Nucleus accumbens (tissue), 56 donors: ENCODE data around the gene NTRK1.
A peak's percentile ranks its signal among the peaks of the same experiment; 100 is the strongest.

ENCODE experiments used
- DNase-seq, 56 donors: peaks; one replicate each; lab custom pipeline; 2025; lab: John Stamatoyannopoulos, UW

Gene NTRK1

DNA sequence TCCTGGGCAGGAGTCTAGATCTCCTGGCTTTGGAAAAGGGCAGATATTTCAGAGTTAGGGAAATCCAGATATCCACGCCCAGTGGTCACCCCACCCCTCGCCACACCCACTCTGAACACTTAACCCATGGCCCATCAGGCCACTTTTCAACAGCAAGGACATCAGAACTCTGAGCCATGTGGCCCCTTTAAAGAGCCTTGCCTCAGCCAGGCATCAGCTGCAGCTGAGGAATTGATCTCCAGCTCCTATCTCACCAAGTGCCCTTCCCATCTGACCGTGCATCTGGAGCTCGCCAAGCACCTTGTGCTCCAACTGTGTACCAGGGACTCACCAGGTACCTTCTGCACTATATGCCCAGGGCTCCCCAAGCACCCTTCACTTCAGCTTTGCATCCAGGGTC, 23.8 kb upstream of the NTRK1 start:
- no peak for DNase-seq

DNA sequence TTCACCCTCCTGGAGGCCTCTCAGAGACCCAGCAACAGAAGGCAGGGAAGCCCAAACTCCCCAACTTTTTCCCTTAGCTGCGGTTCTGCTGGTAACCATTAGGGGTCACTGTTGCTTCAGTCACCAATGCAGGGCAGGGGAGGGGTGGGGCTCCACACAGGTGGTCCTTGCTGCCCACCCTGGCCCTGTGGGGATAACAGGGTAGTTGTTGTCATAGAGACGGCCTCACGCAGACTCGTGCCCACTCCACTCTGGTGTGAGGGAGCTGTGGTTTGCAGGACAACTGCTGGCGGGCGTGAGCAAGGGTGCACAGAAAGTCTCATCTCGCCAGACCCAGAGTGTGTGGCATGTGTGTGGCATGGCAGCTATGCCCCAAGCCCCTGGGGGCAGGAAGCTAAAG, 21.7 kb upstream of the NTRK1 start:
- DNase-seq, result peak in 6 of 56 donors; percentile 3 to 48 (median 10)

DNA sequence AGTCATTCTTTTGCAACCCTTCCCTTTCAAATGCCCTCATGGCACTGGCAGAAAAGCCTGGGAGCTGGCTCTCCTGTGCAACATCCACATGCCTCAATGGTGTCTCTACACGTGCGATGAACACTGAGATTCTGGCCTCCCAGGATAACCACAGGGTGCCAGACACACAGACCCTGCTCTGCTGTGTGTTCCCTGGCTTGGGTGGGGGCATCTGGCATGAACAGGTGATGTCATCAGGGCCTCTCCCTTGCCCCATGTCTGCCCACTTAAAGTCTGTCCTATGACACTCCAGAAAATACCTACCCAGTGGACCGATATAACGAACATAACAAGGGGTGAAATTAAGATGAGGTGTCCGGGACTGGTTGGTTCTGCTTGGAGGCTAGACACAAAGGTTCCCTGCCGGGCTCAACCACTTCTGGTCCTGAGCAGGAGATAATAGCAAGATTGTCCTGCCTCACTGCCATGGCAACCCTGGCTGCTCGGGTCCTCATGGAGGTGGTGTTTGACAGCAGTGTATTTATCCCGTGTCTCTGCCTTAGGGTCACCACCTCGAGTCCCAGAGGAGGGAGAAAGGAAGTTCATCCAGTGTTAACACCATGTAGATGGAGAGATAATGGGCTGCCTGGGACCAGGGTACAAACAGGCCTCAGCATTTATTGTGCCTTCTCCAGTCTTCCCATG, 21.1 kb upstream of the NTRK1 start:
- no peak for DNase-seq

DNA sequence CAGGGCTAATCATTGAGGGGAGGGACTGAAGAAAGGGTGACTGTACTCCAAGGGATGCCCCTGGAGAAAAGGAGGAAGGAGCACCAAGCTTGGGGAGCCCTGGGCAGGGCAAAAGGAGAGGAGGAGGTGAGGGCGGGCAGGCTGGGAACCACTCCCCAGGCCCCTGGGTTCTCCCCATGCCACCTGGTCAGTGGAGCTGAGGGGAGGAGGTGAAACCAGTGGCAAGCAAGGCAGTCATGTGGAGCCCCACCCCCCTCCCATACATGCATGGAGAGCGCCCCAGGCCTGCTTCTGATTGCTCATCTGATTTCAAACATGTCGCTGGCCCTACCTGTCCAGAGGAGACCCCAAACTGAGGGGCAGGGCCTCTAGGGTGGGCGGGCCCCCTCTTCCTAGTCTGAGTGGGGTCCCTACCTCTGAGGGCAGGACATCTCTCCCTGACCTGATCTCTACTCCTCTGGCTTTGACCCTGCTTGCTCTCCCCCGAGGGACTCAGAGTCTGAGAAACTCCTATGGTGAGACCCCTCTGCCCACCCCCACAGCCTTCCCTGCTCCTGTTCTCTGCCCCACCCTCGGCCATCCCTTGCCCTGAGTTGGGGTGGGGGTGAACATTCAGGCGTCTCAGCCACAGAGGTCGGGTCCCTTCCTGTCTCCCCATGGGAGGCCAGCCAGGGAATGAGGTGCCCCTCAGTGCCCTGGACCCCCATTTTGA, 20.3 kb upstream of the NTRK1 start:
- no peak for DNase-seq

DNA sequence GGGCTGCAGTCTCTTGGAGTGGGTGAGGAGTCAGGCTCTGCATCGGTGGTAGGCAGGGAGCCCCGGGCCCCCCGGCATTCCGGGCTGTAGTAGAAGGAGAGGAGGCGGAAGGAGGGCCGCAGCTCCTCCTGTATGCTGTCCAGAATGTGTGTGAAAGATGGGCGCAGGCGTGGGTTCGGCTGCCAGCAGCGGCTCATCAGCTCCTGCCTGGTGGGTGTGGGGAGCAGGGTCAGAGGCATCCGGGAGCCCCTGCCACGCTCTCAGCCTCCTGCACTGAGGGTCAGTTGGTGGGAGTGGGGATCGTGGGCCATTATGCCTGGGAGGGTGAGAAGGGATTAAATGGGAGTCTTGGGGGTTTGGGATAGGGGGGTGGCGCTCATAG, 19.8 kb upstream of the NTRK1 start:
- DNase-seq, result no peak

DNA sequence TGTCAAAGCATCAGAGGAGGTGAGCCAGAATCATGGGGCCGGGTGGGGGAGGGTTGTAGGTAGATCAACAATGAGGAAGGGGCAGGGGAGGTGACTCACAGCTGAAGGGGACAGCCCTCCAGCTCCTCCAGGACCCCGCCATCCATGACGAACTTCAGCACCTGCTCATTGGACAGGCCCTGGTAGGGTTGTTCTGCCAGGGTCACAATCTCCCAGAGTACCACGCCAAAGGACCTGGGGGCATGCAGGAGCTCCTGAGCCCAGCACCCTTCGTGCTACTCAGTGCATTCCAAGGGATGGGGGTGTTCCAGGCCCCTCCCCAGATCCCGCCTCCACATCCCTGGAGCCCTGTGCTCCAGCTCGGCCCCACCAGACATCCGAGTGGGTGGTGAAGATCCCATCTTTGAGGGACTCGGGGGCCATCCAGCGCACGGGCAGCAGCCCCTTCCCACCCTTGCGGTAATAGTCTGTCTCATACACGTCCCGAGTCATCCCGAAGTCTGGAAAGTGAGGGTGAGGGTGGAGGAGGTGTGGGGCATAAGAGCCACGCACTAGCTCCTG, 19.3 kb upstream of the NTRK1 start:
- no peak for DNase-seq

DNA sequence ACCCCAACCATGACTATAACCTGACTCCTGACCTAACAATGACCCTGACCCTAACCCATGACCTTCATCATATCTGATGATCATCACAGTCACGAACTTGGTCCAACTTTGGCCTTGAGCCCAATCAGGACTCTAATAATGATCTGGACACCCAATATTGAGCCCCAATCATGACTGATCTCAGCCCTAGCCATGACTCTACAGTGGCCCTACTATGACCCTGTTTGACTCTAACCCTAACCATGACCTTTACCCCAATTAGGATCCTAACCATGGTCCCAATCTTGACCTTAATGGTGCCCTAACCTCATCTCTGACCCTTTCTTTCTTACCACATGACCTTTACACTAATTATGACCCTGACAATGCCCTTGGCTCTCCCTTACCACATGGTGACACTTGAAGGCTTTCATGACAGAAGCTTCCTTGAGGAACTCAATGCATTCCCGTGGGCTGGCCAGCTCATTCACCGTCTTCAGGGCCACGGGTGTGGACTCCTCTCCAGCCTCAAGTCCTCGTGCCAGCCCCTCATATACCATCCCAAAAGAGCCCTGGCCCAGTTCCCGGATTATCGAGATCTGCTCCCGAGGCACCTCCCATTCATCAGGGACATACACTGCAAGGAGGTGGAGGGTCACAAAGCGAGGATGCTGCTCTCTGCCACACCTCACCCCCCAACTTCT, 17.9 kb upstream of the NTRK1 start:
- DNase-seq, result no peak

DNA sequence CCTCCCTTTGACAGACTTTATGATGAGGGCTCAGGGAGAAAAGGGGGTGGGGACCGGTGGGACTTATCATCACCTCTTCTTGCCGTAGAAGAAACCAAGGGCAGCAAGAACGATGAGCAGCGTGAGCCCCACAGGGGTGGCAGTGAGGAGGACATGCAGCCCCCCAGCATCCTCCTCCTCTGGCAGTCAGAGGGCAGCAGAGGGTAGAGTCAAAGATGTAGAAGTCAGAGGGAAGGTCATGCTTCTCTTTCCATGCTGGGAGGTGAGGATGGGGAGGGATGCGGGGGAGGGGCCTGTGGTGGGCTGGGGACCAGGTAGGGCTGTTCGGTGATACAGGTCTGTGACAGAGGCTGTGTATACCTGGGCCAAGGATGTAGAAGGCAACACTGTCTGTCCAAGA, 16.6 kb upstream of the NTRK1 start:
- DNase-seq, result no peak

DNA sequence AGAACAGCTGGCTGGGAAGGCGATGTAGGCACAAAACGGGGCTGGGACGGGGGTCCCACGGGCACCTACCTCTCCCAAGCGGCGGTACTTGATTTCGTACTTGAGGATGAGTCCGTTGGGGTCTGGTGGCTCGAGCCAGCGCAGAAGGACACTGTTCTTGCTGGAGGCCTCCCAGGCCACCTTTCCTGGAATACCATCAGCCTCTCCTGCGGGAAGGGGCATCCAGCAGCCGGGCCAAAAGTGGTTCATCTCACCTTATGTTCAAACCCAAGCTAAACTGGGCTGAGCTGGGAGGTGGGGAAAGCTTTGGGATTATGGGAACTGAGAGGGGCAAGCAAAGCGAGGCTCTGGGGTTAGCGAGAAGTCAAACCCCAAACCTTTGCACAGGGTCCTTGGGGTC, 16.0 kb upstream of the NTRK1 start:
- DNase-seq, result no peak

DNA sequence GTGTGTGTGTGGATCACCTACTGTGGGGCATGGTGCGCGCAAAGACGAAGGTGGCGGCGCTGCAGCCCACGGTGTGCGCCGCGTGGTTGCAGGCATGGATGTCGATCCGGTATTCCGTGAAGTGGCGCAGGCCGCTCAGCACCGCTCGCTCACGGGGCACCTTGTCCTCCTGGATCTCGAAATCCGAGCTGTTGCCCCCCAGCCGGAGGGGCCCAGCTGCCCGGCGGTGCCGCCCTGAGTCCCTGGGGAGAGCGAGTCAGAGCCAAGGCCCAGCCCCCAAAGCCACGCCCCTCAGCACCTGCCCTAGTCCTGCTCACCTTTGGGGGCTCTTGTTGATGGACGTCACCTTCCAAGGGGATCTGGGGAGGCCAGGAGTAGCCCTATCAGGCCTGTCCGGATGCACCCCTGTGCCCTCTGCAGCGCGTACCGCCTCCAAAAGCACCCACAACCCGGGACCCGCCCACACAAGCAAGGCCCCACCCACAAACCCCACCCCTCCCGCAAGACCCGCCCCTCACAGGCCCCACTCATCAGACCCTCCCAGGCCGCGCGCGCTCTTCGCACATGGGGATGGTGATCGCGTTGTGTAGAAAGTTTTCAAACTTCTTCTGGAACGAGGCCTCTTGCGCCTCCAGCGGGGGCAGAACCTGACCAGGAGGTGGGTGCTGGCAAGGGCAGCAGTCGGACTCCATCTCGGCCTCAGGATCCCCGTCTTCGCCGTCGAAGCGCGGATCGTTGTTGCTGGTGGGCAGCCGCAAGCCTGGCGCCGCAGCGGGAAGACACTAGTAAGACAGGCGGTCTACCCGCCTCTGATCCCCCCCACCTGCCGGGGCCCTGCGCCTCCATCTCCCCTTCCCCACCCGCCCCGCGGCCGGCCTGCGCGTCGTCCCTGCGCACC, 15.4 kb upstream of the NTRK1 start:
- DNase-seq, result no peak

DNA sequence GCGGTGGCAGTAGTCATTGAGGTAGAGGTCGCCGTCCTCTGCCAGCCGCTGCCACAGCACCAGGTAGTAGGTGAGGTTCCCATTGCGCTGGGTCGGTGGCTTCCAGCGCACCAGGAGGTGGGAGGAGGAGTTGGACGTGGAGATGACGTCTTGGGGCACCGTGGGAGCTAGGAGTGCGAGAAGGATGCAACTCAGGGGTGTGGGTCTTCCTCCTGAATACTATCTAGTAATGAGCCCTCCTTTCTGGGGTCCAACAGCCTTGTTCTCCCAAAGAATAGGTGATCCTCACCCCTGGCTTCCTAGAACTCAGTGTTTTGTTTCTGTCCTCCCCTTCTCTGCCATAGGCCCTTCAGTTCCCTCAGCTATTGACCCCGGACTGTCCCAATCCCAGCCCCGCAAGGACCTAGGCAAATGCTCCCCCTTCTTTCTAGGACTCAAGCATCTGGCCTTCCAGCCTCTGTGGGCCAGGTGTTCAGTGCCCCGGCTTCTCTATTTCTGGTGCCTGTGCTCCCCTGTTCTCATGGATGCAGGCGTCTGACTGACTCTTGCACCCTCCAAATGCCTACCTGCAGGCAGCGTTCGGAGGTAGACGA, 14.6 kb upstream of the NTRK1 start:
- no peak for DNase-seq

DNA sequence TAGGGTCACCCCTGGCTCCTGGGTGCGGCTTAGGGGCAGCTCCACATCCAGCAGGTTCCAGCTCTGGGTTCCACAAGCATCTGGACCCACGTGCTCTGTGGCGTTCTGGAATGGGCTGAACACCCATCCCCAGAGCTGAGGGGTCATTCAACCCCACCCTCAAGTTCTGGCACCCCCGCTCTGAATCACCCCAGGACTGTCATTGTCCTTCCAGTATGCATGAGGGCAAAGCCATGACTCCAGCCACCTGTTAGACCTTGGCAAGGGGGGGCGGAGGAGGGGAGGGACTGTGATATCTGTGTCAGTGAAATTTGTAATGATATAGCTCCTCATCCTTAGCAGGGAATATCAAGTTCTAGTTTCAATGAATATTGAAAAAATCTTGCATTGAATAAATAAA, 14.0 kb upstream of the NTRK1 start:
- DNase-seq, result no peak

DNA sequence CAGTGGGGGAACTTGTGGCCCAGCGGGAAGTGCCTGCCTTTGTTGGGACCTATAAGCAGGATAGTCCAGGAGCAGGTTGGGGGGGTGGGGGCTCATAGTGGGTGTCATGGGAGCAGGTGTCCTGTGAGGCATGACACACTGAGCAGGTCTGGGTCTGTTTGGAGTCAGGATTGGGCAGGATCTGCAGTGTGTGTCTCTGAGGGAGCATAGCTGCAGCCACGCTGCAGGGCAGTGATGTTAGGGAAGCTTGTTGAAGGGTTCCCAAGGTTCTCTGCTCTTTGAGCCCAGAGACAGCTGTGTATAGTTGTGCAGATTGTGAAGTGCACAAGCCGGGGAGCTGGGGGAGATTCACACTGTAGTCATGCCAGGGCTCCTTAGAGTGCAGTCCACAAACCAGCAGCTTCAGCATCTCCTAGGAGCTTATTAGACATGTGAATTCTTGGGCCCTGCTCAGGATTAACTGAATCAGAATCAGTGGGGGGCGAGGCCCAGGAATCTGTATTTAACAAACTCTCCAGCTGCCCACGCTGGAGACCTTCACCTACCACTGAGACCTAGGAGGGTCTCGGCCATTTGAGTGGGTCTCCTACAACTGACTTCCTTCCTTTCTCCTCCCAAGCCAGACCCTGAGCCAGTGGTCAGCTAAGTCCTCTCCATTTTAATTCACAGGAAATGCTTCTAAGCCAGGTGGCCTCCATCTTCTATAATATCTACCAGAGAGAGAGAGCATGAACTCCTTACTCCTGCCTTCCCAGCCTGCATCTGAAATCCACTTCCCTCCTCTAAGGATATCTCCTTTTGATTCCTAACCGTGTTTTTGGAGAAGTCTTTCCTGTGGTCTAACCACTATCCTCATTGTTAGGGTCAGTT, 12.8 kb upstream of the NTRK1 start:
- no peak for DNase-seq

DNA sequence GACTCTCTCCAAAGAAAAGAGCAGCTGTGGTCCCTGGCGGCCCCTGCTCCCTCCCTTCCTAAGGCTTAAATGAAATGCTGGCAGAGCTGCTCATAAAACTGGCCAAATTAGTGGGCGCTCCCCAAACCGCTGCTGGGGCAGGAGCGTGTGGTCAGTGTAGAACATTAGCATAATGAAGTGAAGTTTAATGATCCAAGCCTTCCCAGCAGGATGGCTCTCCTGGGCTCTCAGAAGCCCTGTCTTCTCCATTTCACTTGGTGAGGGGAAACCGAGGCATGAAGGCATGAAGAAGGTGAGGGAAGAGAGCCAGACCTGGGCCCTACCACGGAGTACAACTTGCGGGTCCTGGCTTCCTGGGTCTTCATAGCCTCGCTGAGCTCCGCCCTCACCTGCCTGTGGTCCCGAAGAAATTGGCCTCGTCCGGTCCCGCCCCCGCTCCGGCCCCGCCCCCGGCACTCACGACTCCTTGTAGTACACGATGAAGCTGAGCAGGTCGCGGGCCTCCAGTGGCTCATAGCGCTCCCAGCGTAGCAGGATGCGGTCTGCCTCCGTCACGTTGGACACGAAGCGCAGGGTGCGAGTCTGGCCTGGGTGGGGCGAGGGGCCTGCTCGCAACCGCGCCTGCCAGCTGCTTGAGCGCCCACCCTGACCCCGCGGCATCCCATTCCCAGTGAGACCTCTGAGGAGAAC, 12.1 kb upstream of the NTRK1 start:
- DNase-seq, result no peak

DNA sequence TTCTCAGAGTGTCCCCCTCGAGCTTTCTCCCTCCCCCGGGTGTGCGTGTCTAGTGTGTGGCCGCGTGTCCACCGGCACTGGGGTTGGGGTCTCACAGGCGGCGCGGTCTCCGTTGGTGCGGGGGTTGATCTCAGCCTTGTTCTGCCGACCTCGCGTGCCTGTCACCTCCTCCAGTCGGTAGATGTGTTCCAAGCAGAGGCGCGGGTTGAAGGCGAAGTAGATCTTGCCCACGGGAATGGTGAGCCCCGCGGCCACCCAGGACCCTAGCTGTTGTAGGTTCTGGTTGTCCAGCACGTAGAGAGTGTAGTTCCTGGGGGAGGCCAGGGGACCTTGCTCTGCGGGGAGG, 11.5 kb upstream of the NTRK1 start:
- no peak for DNase-seq

DNA sequence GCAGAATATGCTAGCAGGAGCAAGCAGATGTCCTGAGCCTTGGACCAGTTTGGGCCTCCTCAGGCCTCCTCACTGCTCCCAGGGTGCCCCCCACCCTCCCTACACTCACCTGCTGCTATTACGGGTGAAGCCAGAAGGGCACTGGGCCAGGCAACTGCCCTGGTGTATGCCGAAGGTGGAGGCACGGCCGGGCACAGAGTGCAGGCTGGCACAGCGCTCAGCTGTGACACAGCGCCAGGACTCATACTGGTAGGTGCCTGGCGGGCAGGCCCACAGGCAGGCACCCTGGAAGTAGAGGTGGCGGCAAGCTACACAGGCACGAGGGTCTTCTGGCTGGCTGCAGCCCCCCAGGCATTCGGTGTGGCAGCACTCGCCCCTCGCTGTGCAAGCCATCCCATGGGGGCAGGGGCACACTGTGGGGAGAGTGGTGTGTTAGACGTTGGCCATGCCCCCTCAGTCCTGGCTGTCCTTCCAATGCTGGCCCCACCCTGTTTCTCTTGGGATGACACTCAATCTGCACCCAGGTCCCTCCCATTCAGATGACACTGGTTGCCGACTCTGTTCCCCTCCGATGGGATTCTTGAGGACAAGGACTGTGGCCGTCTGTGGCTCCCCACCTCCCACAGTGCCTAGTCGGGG, 8.8 kb upstream of the NTRK1 start:
- DNase-seq, result no peak

DNA sequence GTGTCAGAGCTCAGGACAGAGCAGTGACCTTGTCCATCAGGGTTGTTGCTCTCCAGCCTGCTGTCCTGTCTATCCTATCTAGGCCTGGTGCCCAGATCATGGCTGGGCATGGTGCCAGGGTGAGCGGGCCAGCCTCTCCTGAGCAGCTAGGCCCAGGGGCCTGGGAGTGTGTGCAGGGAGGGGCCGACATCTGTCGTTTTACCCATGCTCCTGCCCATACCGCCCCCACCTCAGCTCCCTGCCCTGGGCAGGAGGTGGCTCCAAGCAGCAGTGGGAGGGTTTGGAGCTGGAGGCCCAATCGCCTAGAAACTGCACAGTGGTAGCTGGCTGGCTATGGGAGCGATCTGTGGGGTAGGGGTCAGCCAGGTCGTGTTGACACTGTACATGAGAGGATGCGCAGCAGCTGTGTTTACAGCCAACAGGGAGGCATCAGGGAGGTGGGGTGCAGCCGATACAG, 8.2 kb upstream of the NTRK1 start:
- peak in 30 of 56 donors; percentile 5 to 66 (median 19) for DNase-seq

DNA sequence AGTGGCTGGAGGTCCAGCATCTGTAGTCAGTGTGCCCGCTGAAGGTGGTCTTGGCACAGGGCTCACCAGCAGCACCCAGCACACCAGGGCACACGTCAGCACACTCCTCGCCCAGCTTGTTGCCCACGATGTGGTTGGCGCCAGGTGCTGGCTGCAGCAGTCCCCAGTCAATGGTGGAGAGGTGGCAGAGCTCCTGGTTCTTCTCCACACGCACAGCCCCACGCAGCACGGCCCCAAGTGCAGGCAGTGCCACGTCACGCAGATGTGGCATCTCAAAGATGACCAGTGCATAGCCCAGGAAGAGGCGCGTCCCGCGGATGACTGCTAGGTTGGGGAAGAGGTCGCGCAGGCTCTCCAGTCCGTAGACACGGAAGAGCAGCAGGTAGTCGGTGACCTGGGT, 6.9 kb upstream of the NTRK1 start:
- DNase-seq, result no peak
